IPS DF 4.7 (cell line): ENCODE measurements around the gene FGF4.

Source experiments
- DNase-seq: peaks from one replicate; pipeline ENCODE4 v3.0.0-alpha.2; 2013; ENCODE audit warnings: low spot score; ENCODE audit errors: extremely low read depth

The FGF4 gene

DNA sequence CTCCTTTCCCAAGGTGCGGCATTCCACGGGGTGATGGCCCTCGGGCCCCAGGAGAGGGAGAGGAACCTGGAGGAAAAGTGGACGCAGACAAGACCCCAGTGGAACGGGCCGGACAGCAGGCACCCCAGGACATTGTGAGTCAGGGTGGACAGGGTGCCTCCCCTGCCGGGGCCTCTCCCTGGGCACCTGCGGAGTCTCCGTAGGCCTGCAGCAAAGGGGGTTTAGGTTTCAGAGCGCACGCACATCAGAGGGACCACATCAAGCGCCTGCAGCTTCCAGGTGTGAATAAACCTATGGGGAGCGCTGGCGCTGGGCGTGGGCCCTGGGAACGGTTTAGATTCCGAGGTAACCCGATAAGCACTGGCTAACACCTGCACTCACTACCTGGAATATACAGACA lies 48.7 kb downstream of the FGF4 start:
- no peak for DNase-seq

DNA sequence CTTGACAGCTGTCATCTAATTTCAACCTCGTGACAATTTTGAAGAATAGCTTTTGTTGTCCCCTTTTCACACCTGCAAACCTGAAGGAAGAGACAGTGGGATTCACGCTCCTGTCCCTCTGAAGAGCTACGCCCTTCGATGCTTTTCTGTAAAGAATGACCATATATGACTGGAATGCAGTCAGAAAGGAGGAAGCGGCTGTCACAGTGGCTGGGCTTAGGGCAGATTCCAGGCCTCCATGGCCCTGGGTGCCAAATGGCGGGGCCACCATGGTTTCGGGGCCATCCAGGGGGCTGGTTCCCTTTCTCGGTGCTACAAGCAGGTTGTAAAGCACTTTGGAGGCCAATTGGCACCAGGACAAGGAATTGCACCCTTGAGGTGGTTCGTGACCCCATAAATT lies 49.1 kb downstream of the FGF4 start:
- DNase-seq: no peak

GRCh38 chr11:69721745-69722144 lies 53.4 kb downstream of the FGF4 start:
- no peak for DNase-seq

DNA sequence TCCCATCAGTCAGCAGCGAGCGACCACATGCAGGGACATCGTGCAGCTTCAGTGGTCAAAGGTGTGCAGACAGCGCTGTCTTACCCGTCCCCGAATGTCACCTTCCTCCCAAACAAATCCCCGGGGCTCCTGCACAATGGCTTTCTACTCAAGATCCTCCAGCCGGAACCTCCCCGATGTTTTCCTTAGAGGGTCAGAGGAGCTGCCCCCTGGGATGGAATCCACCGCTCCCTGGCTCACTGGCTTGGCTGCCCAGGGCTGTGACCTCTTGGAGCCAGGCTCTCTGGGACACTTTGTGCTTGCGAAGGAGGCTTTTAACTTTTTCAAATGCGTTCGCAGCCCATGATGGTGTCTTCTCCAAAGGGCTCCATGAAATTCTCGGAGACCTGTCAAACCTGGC lies 54.0 kb downstream of the FGF4 start:
- DNase-seq: no peak
